NCI-H2227 treated with DMSO at 0.1 percent for 48 hours (cell line): ENCODE data around the gene PLCB2.

Source experiments
- DNase-seq: peaks from one replicate; lab custom pipeline; 2025; lab: John Stamatoyannopoulos, UW

The PLCB2 gene

GRCh38 chr15:40250771-40251483 lies 56.8 kb downstream of the PLCB2 start:
- no peak for DNase-seq

GRCh38 chr15:40250304-40250656 lies 57.5 kb downstream of the PLCB2 start:
- DNase-seq = no peak

GRCh38 chr15:40249477-40250303 lies 58.0 kb downstream of the PLCB2 start:
- DNase-seq = no peak

GRCh38 chr15:40248006-40248783 lies 59.5 kb downstream of the PLCB2 start:
- no peak for DNase-seq

- no peak for DNase-seq
Observed at GRCh38 chr15:40247406-40247971, 60.2 kb downstream of the PLCB2 start.

GRCh38 chr15:40246496-40247280 lies 61.0 kb downstream of the PLCB2 start:
- DNase-seq = no peak

GRCh38 chr15:40245666-40246450 lies 61.9 kb downstream of the PLCB2 start:
- DNase-seq = no peak

GRCh38 chr15:40244961-40245523 lies 62.7 kb downstream of the PLCB2 start:
- DNase-seq = no peak

- DNase-seq = no peak
Observed at GRCh38 chr15:40243126-40243810, 64.5 kb downstream of the PLCB2 start.

GRCh38 chr15:40242601-40243000 lies 65.1 kb downstream of the PLCB2 start:
- DNase-seq = no peak

GRCh38 chr15:40242213-40242599 lies 65.5 kb downstream of the PLCB2 start:
- no peak for DNase-seq

GRCh38 chr15:40241269-40242212 lies 66.2 kb downstream of the PLCB2 start:
- DNase-seq = no peak

- no peak for DNase-seq
Observed at GRCh38 chr15:40240619-40241221, 67.0 kb downstream of the PLCB2 start.

GRCh38 chr15:40239693-40240618 lies 67.8 kb downstream of the PLCB2 start:
- DNase-seq = no peak

GRCh38 chr15:40239404-40239692 lies 68.4 kb downstream of the PLCB2 start:
- DNase-seq = no peak

- DNase-seq = peak; percentile 15
Observed at GRCh38 chr15:40238532-40239403, 69.0 kb downstream of the PLCB2 start, which contains the start of gene PAK6. TSS of gene PAK6 (plus strand) at chr15:40239063. CDS start at chr15:40264786, 25,723 bp downstream.
